Measurements from ENCODE around the gene ZBTB47.

ZBTB47 gene

GRCh38 chr3:42699511-42699971 is 46.0 kb downstream of the ZBTB47 start:
- no peak for DNase-seq (ENCODE audit: low read depth in 2 of 2)

DNA sequence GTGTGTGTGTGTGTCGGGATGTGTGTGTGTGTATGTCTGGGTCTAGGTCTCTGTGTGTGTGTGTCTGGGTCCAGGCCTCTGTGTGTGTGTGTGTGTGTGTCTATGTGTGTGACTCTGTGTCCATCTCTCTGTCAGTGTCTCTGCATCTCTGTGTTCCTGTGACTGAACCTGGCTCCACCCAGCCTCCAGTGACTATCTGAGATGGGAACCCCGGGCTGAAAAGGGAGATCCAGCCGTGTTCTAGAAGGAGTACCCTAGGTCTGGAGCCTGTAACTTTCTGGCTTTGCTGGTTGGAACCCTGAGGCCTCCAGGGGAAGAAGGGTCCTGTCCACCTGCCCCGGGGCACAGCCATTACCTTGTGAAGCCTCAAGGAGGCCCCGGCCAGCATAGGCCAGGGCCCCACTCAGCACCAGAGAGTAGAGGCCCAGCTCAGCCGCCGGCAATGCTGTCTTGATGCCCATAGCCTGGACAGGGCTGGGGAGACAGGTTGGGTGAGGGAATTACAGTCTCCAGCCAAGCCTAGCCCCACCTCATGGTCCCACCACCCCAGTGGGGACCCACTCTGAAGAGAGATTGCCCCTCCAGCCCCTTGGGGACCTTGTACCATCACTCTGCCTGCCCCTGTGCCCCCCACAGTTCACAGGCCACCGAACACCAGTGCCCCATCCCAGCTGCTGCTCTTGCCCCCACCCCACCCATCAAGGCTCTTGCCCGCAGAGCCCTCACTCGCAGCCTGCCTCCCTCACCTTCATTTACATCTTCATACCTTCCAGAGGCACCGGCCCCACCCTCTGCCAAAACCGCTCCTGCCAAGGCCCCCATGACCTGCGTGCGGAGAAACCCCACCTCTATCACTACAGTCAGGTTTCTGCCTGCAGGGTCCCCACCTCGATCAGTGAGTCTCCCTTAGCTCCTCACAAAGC is 47.1 kb downstream of the ZBTB47 start:
- DNase-seq (ENCODE audit: low read depth in 2 of 2), result no peak

- DNase-seq (ENCODE audit: low read depth in 2 of 2), result peak; percentile 11 to 31
Observed at GRCh38 chr3:42701371-42702065, 48.0 kb downstream of the ZBTB47 start.

DNA sequence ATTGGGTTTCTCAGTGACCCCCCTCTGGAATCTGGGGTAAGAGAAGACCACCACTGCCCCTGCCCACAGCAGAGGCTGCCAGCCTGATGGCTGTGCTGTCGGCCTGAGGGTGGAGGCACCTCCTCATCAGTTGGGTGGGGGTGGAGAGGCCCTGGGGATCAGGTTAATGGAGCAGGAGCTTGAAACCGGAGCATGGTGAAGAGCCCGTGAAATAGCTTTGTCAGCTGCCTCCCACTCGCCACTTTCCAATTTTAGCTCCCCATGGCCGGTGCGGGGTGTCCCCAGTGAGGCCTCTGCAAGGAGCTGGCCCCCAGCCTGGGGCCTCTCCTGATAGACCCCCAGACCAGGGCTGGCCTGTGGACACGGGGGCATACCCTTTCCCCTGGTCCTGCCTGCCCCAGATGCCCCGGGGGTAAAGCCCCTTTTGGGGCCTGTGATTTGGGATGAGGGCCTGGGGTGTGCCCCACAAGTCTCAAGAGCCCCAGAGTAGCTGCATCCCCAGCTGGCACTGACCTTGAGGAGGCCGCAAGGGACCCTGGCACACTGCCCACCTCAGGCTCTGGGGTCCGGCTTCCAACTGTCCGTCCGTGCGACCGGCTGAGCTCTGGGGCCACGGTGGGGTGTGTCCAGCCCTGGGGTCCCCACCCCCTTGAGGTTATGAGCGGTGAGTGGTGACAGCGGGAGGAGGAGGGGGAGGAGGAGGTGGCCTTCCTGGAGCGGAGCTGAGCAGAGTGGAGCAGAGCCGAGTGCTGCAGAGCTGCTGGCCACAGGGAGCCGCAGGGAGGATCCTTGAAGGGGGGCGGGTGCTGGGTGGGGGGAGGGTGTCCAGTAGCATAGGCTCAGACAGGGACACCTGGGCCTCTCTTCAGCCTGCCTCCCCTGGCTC is 48.8 kb downstream of the ZBTB47 start, which contains the start of gene HHATL:
Gene HHATL (minus strand): TSS at position 733 of the 886 bp plus-strand sequence. CDS start 1,972 bp downstream, outside the sequence.
- DNase-seq (ENCODE audit: low read depth in 2 of 2), result no peak

- DNase-seq (ENCODE audit: low read depth in 2 of 2), result no peak
Observed at GRCh38 chr3:42702982-42703694, 49.6 kb downstream of the ZBTB47 start.

DNA sequence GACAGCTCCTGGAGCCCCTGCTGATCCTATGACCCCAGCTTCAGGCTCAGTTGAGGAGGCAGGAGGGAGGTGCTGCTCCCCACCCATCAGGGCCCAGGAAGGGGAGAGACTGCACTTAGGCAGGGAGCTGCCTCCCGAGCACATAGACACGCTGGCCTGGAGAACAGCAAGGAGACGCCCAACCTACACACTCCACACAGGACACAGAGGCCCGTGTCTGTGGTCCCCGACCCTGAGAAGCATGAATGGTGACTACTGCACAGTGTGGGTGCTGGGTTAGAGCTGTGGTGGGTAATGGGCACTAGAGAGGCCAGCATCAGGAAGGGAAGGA is 50.2 kb downstream of the ZBTB47 start:
- DNase-seq (ENCODE audit: low read depth in 2 of 2), result no peak

DNA sequence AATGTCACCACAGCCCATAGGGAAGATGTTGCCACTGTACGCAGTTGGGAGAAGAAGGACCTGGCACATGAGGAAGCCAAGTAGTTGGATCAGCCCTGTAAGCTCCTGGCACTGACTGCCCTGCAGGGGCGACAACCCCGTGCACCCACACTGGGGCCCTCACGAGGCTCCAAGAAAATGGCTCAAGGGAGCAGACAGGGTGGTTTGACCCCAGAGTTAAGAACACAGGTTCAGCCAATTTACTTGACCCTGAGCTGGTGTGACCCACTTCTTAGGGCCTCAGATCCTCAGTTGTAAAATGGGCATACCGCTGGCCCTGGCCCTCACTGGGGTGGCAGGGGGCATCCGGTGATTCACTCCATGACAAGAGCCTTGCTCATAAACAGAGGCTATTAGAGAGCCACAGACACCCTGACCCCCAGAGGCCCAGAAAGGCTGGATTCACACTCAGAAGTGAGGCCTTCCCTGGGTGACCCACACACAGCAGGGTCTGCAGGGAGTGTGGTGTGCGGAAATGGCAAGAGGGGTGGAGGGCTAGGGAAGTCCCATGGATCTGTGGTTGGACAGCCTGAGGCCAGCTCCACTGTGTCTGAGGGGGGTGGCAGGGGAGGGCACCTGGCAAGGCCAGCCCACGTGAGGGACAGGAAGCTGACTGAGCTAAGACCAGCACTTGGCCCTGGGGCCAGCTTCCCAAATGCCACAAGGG is 50.8 kb downstream of the ZBTB47 start:
- DNase-seq (ENCODE audit: low read depth in 2 of 2), result no peak

- no peak for DNase-seq (ENCODE audit: low read depth in 2 of 2)
Observed at GRCh38 chr3:42705058-42705767, 51.7 kb downstream of the ZBTB47 start.

DNA sequence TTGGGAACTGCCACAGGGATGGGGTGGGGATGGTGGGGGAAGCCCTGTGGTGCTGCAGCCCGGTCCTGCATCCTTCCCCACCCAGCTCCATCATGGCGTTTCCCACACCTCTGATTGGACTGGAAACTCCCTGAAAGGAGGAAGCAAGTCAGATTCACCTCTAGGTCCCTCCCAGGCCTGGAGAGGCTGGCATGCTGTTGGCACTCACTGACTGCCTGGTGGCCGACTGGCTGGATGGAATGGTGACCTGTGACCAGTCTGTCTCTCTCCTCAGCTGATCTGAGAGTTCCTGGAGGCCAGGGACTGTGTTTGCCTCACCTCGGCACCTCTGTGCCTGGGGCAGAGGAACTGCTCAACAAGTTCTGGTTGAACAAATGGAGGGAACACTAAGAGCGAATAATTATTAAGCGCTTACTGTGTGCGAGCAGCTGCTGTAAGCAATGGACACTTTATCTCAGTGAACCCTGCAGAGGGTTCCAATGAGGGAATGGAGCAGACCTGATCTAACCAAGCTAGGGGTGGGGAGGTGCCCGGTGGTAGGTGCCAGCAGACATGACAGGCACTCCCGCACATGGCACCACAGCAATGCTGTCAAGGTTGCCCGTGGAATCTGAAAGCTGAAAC is 52.6 kb downstream of the ZBTB47 start:
- no peak for DNase-seq (ENCODE audit: low read depth in 2 of 2)

GRCh38 chr3:42706721-42707619 is 53.5 kb downstream of the ZBTB47 start:
- no peak for DNase-seq (ENCODE audit: low read depth in 2 of 2)

- DNase-seq (ENCODE audit: low read depth in 2 of 2), result no peak
Observed at GRCh38 chr3:42707620-42708355, 54.3 kb downstream of the ZBTB47 start.

DNA sequence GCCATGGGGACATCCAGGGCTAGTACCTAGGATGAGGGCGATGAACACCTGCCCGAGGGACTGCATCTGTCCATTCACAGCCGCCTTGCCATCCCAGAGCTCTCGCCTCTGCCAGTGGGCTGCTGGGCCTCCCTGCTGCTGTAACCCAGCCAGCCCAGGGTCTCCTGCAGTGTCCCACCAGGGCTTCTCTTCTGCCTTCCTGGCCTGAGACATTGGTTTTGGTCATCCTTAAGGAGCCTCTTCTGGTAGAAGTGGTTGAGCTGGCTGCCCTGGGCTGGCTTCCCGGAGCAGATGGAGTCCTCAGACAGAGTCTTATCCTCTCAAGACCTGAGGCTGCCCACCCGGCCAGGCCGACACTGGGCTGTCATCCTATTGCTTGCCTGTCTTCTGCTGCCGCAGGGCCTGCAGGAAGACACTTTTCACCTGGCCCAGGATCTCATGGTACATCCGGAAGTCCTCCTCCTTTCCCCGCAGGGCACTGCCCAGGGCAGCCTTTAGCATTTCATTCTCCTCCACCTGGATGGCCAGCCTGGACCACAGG is 55.2 kb downstream of the ZBTB47 start:
- DNase-seq (ENCODE audit: low read depth in 2 of 2), result no peak

- no peak for DNase-seq (ENCODE audit: low read depth in 2 of 2)
Observed at GRCh38 chr3:42709621-42710020, 56.1 kb downstream of the ZBTB47 start.

GRCh38 chr3:42710323-42711021 is 57.0 kb downstream of the ZBTB47 start:
- no peak for DNase-seq (ENCODE audit: low read depth in 2 of 2)

DNA sequence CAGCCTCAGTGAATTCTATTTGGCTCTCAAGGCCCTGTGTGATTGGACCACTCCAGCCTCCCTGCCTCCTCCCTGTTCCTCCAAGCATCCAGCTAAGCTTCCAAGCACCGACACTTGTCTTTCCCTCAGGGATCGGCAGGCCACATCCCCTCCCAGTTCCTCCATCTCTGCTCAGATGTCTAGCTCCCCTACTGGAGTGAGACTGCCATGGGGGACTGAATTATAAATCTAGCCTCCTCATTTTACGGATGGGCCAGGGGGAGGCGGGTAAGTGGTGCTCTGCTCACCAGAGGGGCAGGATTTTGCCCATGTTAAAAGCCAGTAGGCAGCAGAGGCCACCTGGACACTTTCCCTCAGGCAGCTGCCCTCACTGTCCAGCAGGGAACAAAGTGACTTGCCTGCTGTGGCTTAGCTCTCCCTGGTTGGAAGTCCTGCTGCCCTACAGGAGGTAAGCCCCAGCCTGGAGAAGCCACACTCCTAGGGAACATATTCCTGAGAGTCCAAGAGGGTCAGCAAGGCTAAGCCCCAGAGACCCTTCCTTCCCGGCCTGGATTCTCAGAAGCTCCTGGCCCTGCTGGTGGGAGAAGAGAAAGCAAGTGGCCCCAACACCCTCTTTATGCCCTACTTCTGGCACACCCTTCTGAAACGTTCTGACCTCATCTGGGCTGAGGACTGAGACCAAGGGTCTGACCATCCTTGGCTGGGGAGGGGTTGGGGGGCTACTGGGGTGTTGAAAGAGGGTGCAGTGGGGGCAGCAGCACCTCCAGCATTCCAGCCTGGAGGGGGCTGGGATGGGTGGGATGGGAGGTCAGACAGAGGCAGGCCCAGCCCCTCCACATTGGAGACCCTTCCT is 58.2 kb downstream of the ZBTB47 start:
- no peak for DNase-seq (ENCODE audit: low read depth in 2 of 2)

GRCh38 chr3:42712344-42712648 is 58.8 kb downstream of the ZBTB47 start:
- no peak for DNase-seq (ENCODE audit: low read depth in 2 of 2)
